ENCODE measurements around the gene WDR91.

GRCh38 chr7:135175931-135176330, 35.4 kb downstream of the WDR91 start:
- TF ChIP-seq CTCF (IDR thresholded peaks at IDR 0.05; ENCODE audit: low read depth, low read length, missing input control) (no peak), NR2F2 (IDR thresholded peaks at IDR 0.05) (no peak), JUND (IDR thresholded peaks at IDR 0.05) (no peak), YY1 (IDR thresholded peaks at IDR 0.05) (no peak), RAD21 (IDR thresholded peaks at IDR 0.05) (no peak), MAX (IDR thresholded peaks at IDR 0.05) (no peak), REST (IDR thresholded peaks at IDR 0.05) (no peak), TAF1 (conservative IDR thresholded peaks at IDR 0.05) (no peak)

All from liver (tissue), 3 donors.